ENCODE data around the gene TADA2B. TPM values are rescaled to one million over a fixed set of nuclear protein-coding genes. Genes with fewer than 3 reads are reported as not detected.
"Not testable (repeated sequence)": the region's sequence is repeated elsewhere in the genome, so short reads cannot be mapped to it uniquely, and the experiment has no call there.

The TADA2B gene
- total RNA-seq, 1 experiment from 2014 or later = 14.3 TPM

DNA sequence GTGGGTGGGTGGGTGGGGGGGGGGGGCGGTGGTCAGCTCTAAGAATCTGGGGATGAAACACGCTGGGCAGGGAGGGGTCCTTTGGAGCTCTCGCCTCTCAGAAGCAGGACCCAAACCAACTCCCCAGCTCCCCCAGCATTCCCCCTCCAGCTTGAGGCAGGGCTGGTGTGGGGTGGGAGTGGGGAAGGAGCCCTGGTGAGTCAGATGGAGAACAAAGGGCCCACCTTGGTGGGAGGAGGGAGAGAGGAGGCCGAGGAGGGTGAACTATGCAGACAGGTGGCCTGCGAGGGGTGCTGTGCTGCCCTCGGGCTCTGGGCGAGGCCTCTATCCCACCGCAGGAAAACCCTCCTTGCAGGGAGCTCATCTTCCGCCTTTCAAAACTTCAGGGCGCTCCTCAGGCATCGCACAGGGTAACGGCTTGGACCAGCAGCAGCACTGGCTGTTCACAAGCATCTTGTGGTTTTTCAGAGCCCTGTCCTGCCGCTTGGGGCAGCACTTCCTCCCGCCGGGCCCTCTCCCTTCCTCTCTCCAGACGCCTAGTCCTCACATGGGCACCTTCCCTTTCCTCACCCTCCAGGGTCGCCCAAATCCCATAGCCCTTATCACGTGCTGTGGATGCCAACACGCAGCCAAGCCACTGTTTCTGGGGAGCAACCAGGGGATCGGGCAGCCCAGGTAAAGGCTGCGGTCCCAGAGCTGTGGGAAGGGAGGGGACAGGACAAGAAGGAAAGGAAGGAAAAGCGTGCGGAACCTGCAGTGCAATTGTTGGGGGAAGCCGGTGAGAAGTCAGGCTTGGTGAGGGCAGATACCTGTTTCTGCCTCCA is 58.7 kb downstream of the TADA2B start (continued):
- TF ChIP-seq, protein P1, sequence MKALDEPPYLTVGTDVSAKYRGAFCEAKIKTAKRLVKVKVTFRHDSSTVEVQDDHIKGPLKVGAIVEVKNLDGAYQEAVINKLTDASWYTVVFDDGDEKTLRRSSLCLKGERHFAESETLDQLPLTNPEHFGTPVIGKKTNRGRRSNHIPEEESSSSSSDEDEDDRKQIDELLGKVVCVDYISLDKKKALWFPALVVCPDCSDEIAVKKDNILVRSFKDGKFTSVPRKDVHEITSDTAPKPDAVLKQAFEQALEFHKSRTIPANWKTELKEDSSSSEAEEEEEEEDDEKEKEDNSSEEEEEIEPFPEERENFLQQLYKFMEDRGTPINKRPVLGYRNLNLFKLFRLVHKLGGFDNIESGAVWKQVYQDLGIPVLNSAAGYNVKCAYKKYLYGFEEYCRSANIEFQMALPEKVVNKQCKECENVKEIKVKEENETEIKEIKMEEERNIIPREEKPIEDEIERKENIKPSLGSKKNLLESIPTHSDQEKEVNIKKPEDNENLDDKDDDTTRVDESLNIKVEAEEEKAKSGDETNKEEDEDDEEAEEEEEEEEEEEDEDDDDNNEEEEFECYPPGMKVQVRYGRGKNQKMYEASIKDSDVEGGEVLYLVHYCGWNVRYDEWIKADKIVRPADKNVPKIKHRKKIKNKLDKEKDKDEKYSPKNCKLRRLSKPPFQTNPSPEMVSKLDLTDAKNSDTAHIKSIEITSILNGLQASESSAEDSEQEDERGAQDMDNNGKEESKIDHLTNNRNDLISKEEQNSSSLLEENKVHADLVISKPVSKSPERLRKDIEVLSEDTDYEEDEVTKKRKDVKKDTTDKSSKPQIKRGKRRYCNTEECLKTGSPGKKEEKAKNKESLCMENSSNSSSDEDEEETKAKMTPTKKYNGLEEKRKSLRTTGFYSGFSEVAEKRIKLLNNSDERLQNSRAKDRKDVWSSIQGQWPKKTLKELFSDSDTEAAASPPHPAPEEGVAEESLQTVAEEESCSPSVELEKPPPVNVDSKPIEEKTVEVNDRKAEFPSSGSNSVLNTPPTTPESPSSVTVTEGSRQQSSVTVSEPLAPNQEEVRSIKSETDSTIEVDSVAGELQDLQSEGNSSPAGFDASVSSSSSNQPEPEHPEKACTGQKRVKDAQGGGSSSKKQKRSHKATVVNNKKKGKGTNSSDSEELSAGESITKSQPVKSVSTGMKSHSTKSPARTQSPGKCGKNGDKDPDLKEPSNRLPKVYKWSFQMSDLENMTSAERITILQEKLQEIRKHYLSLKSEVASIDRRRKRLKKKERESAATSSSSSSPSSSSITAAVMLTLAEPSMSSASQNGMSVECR (CRISPR knock-in tag; IDR thresholded peaks at IDR 0.05; ENCODE audit: borderline replicate concordance) = no peak

DNA sequence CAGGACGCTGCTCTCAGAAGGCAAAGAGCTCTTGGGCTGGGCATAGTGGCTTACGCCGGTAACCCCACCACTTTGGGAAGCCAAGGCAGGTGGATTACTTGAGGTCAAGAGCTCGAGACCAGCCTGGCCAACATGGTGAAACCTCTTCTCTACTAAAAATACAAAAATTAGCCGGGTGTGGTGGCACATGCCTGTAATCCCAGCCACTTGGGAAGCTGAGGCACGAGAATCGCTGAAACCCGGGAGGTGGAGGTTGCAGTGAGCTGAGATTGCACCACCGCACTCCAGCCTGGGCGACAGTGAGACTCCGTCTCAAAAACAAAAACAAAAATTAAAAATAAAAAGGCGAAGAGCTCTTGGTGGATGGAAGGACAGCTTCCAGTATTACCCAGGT is 59.3 kb downstream of the TADA2B start:
- Mint-ChIP-seq H3K27me3 (ENCODE audit: low read depth) (peaks cover 78% of the 10 kb centered on the region), H3K4me1 (peaks cover 15% of the 10 kb centered on the region), H3K4me3 (peak overlapping the region; percentile 89)
- not testable (repeated sequence) for H3K27ac Mint-ChIP-seq; H3K9me3 Mint-ChIP-seq; DNase-seq (ENCODE audit: low spot score); H3K36me3 Mint-ChIP-seq; ATAC-seq
- POLR2A ChIA-PET = interaction anchor here (1.4 kb wide), 1 partner anchor 12 kb away, joined by 3 read pairs; no protein-coding TSS in a partner anchor
- CTCF ChIA-PET = interaction anchor here (0.8 to 2.3 kb wide), 32 partner anchors 10 to 1104 kb away, joined by 3 to 37 read pairs (median 6); partner anchors contain the start of genes GRPEL1, MAN2B2 and TADA2B

DNA sequence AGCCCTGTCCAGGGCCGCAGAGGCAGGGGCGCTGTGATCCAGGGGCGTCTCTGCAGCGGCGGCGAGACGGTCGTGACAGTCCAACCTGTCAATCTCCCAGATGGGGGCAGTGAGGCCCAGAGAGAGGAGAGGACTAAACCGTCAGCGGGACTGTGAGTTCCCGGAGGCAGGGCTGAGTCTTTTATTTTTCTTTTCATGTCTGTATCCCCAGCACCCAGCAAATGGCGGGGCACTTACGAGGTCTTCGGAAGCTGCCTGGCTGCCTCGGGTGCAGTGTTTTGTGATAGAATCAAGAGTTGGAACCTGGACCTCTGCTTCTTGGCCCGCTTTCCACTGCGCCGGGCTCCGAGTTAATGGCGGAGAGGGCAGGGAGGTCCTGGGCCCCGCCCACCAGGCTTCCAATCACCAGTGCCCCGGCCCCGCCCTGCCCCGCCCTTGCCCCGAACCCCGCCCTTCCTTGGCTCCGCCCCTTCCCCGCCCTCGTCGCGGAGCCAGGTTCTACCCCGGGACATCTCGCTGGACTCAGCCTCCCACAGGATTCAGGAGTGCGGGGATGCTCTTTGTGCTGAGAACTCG is 59.9 kb downstream of the TADA2B start:
- Mint-ChIP-seq H3K27me3 (ENCODE audit: low read depth) (peaks cover 72% of the 10 kb centered on the region), H3K4me1 (peaks cover 15% of the 10 kb centered on the region), H3K27ac (peak overlapping the region; percentile 63; the same call in 1 of the 2 replicates), H3K4me3 (peak overlapping the region; percentile 89), H3K36me3 (no peaks in the 10 kb centered on the region), H3K9me3 (no peaks in the 10 kb centered on the region)
- ChIA-PET POLR2A (no interaction called here), CTCF (interaction anchor here (0.8 to 2.3 kb wide), 17 partner anchors 14 to 233 kb away, joined by 3 to 37 read pairs (median 7); partner anchors contain the start of genes GRPEL1 and TADA2B)
- ATAC-seq (peak; percentile 79), DNase-seq (ENCODE audit: low spot score) (peak; percentile 87)
- TF ChIP-seq ZNF121 (CRISPR knock-in tag; IDR thresholded peaks at IDR 0.05) (peak; percentile 43; the same call in 1 of the 2 replicates), SP1 (CRISPR knock-in tag; conservative IDR thresholded peaks at IDR 0.05) (peak; percentile 32; the same call in 1 of the 2 replicates)
- TF ChIP-seq, protein P2, sequence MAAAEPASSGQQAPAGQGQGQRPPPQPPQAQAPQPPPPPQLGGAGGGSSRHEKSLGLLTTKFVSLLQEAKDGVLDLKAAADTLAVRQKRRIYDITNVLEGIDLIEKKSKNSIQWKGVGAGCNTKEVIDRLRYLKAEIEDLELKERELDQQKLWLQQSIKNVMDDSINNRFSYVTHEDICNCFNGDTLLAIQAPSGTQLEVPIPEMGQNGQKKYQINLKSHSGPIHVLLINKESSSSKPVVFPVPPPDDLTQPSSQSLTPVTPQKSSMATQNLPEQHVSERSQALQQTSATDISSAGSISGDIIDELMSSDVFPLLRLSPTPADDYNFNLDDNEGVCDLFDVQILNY (CRISPR knock-in tag; IDR thresholded peaks at IDR 0.05) = no peak

DNA sequence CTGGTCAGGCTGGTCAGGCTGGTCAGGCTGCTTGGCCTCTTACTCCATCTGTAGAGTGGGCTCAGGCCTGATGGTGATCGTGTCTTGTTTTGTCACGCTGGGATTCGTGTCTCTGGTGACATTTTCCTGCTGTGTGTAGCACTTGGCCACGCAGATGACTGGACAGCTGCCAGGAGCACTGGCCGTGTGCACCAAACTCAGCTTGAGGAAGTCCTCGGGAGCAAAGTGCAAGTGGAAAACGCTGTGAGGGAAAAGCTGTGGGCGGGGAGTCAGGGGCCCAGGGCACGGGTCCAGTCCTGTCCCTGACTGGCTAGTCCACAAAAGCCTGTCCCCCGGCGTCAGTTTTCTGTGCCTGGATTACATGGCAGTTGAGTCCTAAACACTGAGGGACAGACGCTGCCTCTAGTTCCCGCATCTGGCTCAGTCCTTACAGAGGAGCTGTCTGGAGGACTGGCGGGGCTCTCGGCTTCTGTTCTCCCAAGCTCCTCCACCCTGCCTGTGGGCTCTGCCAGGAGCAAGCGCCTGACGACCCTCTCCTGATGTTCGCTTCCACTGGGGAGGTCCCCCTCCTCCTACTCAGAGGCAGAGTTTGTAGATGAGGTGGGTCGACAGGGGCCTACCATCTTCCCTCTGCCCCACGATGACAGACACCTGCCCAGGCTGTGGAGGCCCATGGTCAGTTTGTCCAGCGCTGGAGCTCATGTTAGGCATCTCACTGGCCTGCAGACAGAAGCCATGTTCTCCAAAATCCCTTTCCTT is 60.6 kb downstream of the TADA2B start:
- Mint-ChIP-seq H3K27me3 (ENCODE audit: low read depth) (peaks cover 66% of the 10 kb centered on the region), H3K27ac (no peak overlapping the region)
- CTCF ChIA-PET = interaction anchor here (1.1 to 2.1 kb wide), 5 partner anchors 22 to 85 kb away, joined by 3 to 6 read pairs (median 4); no protein-coding TSS in a partner anchor
- TF ChIP-seq, protein P1 (CRISPR knock-in tag; IDR thresholded peaks at IDR 0.05; ENCODE audit: borderline replicate concordance) = no peak
- TF ChIP-seq PRRX2 (CRISPR knock-in tag; IDR thresholded peaks at IDR 0.05) (no peak), KAT7 (CRISPR knock-in tag; IDR thresholded peaks at IDR 0.05; ENCODE audit: borderline replicate concordance) (no peak), EMX1 (CRISPR knock-in tag; IDR thresholded peaks at IDR 0.05) (no peak), ZNF138 (CRISPR knock-in tag; conservative IDR thresholded peaks at IDR 0.05) (no peak)
- TF ChIP-seq, protein P3, sequence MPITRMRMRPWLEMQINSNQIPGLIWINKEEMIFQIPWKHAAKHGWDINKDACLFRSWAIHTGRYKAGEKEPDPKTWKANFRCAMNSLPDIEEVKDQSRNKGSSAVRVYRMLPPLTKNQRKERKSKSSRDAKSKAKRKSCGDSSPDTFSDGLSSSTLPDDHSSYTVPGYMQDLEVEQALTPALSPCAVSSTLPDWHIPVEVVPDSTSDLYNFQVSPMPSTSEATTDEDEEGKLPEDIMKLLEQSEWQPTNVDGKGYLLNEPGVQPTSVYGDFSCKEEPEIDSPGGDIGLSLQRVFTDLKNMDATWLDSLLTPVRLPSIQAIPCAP (CRISPR knock-in tag; IDR thresholded peaks at IDR 0.05) = no peak
- TF ChIP-seq, protein P4, sequence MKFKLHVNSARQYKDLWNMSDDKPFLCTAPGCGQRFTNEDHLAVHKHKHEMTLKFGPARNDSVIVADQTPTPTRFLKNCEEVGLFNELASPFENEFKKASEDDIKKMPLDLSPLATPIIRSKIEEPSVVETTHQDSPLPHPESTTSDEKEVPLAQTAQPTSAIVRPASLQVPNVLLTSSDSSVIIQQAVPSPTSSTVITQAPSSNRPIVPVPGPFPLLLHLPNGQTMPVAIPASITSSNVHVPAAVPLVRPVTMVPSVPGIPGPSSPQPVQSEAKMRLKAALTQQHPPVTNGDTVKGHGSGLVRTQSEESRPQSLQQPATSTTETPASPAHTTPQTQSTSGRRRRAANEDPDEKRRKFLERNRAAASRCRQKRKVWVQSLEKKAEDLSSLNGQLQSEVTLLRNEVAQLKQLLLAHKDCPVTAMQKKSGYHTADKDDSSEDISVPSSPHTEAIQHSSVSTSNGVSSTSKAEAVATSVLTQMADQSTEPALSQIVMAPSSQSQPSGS (CRISPR knock-in tag; IDR thresholded peaks at IDR 0.05; ENCODE audit: borderline replicate concordance, low read depth) = no peak

More for the DNA sequence above, 60.6 kb downstream of the TADA2B start:
- DNase-seq (ENCODE audit: low spot score) (no peak), ATAC-seq (no peak)
- H3K4me1 Mint-ChIP-seq = peaks cover 15% of the 10 kb centered on the region
- no peaks in the 10 kb centered on the region for H3K36me3 Mint-ChIP-seq
- peak overlapping the region; percentile 89 for H3K4me3 Mint-ChIP-seq
- POLR2A ChIA-PET = no interaction called here
- no peaks in the 10 kb centered on the region for H3K9me3 Mint-ChIP-seq

Measured in WTC11 (cell line).